ENCODE data around the gene CRABP2.
A peak's percentile ranks its signal among the peaks of the same experiment; 100 is the strongest.

The CRABP2 gene

GRCh38 chr1:156705321-156705917 is at the start of gene CRABP2:
Gene CRABP2 (minus strand): TSS chr1:156705583. CDS start chr1:156705446, 137 bp downstream.
- no peak for DNase-seq (ENCODE audit: low spot score)

GRCh38 chr1:156754219-156754618 is 48.8 kb upstream of the CRABP2 start:
- DNase-seq (ENCODE audit: low spot score): no peak

GRCh38 chr1:156752843-156753482 is 47.6 kb upstream of the CRABP2 start:
- no peak for DNase-seq (ENCODE audit: low spot score)

- DNase-seq (ENCODE audit: low spot score): peak; percentile 98
These were observed 46.5 kb upstream of the CRABP2 start for GRCh38 chr1:156751757-156752481.

- DNase-seq (ENCODE audit: low spot score): no peak
These were observed 46.0 kb upstream of the CRABP2 start, which contains the start of gene HDGF for GRCh38 chr1:156751451-156751756. Gene HDGF (minus strand): TSS chr1:156751675. CDS start chr1:156751429, 246 bp downstream.

- no peak for DNase-seq (ENCODE audit: low spot score)
These were observed 45.5 kb upstream of the CRABP2 start for GRCh38 chr1:156750711-156751450.

GRCh38 chr1:156750191-156750672 is 44.8 kb upstream of the CRABP2 start:
- DNase-seq (ENCODE audit: low spot score): no peak

- DNase-seq (ENCODE audit: low spot score): no peak
These were observed 44.2 kb upstream of the CRABP2 start for GRCh38 chr1:156749419-156750118.

GRCh38 chr1:156748670-156749418 is 43.5 kb upstream of the CRABP2 start:
- DNase-seq (ENCODE audit: low spot score): no peak

GRCh38 chr1:156747742-156748669 is 42.6 kb upstream of the CRABP2 start:
- no peak for DNase-seq (ENCODE audit: low spot score)

GRCh38 chr1:156746728-156747631 is 41.6 kb upstream of the CRABP2 start:
- peak; percentile 91 for DNase-seq (ENCODE audit: low spot score)

- DNase-seq (ENCODE audit: low spot score): no peak
These were observed 41.0 kb upstream of the CRABP2 start for GRCh38 chr1:156746406-156746727.

- no peak for DNase-seq (ENCODE audit: low spot score)
These were observed 40.5 kb upstream of the CRABP2 start for GRCh38 chr1:156745881-156746280.

GRCh38 chr1:156744786-156745419 is 39.5 kb upstream of the CRABP2 start:
- no peak for DNase-seq (ENCODE audit: low spot score)

GRCh38 chr1:156744344-156744743 is 39.0 kb upstream of the CRABP2 start:
- DNase-seq (ENCODE audit: low spot score): no peak

- DNase-seq (ENCODE audit: low spot score): no peak
These were observed 38.3 kb upstream of the CRABP2 start for GRCh38 chr1:156743367-156744302.

GRCh38 chr1:156742801-156743200 is 37.4 kb upstream of the CRABP2 start:
- no peak for DNase-seq (ENCODE audit: low spot score)

Measured in Ammon's horn (tissue), 1 donor.